NCI-H2107 treated with DMSO at 0.1 percent for 48 hours (cell line): ENCODE data around the gene CCDC6.
A peak's percentile ranks its signal among the peaks of the same experiment; 100 is the strongest.
"Not testable (repeated sequence)": the region's sequence is repeated elsewhere in the genome, so short reads cannot be mapped to it uniquely, and the experiment has no call there.

Source experiments
- DNase-seq: peaks from one replicate; lab custom pipeline; 2025; ENCODE audit not compliant: unreplicated experiment; lab: John Stamatoyannopoulos, UW

The CCDC6 gene

DNA sequence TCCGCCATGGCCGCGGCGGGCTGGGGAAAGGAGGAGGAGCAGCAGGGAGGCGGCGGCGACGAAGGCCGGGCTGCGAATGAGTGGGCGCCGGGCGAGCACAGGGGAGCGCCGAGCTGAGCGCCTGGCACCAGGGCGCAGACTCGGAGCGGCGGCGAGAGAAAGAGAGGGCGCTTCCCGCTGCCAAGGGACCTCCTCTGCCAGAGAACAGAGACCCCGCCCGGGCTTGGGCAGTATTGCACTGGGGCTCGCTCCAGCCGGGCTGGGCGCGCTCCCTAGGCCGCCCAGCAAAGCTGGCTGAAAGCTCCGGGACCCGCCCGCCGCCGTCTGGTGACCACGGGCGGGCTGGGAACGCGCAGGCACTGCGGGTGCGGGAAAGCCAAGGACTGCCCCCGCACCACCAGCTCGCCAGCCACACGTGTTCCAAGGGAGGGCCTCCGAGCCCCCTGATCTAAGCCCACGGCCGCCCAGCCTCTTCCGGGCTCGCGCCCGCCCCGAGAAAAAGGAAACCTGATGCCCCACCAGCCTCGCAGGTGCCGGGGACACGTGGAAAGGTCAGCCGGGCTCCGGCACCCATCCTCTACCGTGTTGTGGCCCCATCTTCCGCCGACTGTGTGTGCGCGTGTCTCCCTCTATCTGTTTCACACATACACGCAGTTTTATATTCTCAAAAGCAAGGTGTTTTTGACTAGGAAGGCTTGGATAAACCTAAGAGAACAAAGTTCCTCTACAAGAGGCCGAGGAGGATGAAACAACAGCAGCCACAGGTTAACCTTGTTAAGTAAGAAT is at the start of gene CCDC6:
TSS of gene CCDC6 (minus strand) at position 140 of the 786 bp plus-strand sequence. CDS start at position 8, 132 bp downstream.
- peak; percentile 69 for DNase-seq

DNA sequence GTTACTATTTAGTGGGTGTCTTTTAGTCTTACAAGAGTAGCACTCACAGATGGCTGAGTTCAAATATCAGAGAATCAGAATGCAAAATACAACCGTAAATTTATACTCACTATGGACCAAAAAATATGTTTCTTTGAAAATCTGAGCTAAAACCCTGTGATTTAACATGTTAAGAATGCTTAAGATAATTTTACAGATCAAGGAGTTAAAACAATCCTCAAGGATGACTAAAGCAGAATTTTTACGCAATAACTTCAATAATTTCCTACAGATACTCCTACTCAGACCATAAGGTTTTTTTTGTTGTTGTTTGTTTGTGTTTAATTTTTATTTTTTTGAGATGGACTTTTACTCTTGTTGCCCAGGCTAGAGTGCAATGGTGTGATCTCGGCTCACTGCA is 47.9 kb upstream of the CCDC6 start:
- DNase-seq: no peak

DNA sequence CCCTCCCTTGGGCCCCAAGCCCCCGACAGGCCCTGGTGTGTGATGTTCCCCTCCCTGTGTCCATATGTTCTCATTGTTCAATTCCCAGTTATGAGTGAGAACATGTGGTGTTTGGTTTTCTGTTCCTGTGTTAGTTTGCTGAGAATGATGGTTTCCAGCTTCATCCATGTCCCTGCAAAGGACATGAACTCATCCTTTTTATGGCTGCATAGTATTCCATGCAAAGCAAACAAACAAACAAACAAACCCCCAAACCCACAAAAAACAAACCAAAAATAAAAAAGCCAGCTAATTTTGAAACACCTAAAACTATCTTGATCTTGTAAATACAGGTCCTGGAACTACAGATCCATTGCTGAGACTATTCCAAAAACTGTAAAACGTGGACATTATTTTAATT is 47.4 kb upstream of the CCDC6 start:
- not testable (repeated sequence) for DNase-seq

DNA sequence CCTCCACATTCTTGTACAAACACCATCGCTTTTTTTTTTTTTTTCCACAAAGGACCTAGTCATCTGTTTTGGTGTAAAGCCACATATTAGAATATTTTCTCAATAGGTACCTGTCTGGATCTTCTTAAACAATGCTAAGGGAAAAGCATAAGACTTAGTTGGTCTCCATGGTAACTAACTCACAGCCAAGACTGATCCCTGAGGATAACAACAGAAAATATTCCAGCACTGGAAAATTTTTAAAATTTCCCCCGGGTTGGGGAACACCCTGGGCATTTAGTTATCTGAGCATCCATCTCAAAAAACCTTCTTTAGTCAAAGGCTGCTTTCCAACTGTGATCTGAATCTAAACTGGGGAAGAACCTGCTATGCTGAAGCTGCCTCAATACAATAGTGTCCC is 43.7 kb upstream of the CCDC6 start:
- no peak for DNase-seq

DNA sequence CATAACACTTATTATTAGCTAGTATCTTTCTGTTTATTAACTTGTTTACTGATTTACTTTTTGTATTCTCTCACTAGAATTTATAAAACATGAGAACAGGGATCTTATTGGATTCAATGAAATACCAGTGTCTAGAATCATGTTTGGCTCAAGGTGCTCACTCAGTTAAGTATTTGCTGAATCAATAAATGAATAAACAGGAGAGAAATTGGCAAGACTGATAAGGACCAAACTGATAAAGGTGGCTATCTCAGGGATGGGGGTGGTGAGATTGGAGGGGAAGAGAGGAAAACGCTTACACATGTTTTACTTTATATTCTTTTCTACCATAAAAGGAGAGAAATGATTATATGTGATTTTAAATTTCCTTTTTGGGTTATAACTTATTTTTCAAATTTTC is 43.3 kb upstream of the CCDC6 start:
- DNase-seq: no peak

DNA sequence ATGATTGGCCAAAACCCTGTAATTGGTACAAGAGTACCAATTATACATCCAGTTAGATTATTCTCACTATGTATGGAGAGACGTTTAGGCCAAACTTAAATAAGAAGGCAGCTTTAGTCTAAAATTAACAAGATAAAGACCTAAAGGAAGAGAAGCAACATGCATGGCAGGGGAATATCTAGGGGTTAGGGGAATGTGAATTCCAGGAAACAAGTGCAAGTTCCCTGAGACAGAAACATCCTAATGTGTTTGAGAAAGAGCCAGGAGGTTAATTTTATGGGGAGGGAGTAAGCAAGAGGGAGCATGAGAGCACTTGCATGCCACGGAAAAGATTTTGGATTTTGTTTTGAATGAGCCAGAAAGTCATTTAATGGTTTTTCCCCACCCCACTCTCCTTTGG is 39.6 kb upstream of the CCDC6 start:
- no peak for DNase-seq

DNA sequence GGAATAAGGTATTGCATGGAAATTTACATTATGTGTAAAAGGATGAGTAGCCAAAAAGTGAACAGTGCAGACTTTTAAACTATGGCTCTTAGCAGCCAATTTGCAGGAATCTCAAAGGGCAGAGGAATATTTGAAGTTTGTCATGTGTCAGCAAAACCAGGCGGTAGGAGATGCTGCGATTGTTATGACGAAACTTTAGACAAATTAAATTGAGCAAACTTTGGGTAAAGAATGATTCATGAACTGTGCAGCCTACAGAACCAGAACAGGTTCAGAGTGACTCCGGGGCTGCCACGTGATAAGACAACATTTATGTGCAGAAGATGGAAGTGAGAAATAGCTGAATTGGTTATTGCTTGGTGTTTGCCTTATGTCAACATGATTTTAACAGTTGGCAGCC is 39.2 kb upstream of the CCDC6 start:
- no peak for DNase-seq

DNA sequence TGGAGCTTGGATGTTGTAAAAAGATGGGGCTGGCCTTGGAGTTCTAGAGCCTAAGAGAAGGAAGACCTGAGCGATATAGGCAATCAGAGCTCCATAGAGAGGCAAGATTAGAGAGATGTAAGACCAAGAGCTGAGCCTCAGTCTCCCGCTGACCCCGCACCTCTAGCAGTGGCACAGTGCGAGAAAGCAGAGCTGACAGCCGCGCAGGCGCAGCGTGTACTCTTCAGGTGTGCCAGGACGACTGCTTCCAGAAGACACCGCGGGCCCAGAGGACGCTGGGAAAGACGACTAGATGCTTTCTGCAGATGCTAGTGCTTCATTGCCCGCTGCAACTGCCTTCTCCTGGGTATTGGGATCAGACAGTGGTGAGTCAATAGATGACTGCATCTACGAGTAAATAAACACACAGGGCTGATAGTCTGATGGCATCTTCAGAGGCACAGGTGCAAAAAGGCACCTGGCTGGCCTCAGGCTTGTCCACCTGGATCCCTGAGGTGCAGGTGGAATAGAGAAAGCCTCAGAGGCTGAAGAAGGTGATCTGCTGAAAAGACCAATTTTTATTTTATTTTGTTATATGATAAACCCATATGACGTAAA is 38.1 kb upstream of the CCDC6 start:
- DNase-seq: no peak

DNA sequence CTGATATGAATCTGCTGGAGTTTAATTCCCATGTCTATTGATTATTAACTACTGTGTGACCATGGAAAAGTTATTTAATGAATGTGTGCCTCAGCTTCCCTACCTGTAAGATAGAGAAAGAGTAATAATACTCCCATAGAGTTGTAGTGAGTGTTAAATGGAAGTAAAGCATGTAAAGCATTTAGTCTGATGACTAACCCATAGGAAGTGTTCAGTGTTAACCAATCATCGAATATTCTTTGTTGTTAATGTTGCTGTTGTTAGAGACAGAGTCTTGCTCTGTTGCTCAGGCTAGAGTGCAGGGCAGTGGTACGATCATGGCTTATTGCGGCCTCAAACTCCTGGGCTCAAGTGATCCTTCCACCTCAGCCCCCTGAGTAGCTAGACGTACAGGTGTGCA is 36.2 kb upstream of the CCDC6 start:
- DNase-seq: no peak

DNA sequence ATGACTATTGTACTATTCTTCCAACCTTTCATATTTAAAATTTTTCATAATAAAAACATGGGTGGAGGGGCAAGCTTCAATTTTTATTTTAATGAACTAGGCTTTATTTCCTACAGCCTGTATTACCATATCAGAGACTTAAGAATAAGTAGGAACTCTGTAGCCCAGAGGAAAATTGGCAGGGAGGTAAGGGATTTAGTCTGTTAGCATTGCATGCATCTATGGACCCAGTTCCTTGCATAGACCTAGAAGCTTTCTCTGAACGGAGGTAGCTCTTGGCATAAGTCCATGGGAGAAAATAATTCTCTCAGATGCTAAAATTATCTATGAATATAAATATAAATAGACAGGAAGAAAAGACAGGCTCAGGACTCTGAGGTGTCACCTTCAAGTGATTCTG is 31.4 kb upstream of the CCDC6 start:
- DNase-seq: no peak

DNA sequence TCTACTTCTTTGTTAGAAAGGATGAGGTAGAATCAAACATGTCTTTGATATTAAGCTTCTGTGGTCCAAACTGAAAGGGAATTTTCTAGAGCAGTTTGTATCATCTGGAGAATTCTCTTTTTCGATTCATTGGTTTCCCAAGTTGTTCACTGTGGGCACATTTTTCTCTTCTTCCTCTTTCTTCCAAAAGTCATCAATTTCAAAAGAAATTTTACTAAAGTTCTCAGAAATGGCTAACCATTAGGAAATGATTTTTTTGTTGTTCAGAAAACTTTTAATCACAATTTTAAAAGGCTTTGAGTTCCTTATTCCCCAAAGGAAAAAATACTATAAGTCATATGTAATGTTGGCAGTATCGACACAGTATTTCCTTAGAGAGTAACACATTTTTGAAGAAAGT is 28.3 kb upstream of the CCDC6 start:
- no peak for DNase-seq

DNA sequence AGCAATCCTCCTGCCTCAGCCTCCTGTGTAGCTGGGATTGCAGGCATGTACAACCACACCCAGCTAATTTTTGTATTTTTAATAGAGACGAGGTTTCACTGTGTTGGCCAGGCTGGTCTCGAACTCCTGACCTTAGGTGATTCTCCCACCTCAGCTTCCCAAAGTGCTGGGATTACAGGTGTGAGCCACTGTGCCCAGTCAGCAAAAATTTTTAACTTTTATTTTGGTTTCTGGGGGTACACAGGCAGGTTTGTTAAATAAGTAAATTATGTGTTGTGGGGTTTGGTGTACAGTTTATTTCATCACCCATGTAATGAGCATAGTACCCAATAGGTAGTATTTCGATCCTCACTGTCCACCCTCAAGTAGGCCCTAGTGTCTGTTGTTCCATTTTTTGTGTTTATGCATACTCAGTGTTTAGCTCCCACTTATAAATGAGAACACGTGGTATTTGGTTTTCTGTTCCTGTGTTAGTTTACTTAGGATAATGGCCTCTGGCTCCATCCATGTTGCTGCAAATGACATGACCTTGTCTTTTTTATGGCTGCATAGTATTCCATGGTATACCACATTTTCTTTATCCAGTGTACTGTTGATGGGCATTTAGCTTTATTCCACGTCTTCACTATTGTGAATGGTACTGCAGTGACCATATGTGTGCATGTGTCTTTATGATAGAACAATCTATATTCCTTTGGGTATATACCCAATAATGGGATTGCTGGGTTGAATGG is 24.6 kb upstream of the CCDC6 start:
- DNase-seq: not testable (repeated sequence)

DNA sequence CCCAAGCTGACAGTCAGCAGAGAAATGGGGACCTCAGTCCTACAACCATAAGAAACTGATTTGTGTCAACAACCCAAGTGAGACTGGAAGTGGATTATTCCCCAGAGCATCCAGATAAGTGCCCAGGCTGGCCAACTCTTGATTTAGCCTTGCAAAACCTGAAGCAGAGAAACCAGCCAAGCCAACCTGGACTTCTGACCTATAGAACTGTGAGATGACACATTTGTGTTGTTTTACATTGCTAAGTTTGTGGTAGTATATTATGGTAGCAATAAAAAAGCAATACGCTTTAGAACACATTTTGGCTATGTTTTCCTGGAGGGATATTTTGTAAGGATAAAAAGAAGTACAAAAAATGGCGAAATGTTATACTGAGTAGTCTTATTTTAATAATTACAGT is 19.7 kb upstream of the CCDC6 start:
- no peak for DNase-seq

DNA sequence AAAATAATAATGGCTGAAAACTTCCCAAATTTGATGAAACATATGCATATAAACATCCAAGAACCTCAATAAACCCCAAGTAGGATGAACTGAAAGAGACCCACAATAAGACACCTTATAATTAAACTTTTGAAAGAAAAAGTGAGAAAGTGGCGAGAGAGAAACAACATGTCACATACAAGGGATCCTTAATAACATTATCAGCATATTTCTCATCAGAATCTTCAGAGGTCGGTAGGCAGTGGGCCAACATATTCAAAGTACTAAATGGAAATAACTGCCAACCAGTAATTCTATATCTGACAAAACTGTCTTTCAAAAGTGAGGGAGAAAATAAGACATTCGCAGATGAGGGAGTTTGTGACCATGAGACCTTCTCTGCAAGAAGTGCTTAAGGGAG is 16.6 kb upstream of the CCDC6 start:
- no peak for DNase-seq

DNA sequence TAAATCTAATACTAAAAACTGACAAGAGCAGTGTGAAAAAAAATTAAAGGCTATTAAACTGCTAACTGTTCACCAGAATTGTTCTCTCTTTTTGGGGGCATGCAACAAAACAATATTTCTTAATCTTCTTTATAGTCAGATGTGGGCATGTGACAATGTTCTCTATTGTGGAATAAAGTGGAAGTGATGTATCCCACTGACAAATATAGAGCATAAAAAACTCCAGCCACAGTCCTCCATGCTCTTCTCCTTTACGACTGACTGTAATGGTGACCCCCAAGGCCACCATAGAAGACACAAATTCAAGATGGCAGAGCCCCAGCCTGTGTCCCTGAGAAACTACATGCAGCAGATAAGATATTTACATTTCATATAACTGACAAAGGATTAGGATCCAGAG is 11.6 kb upstream of the CCDC6 start:
- DNase-seq: no peak

DNA sequence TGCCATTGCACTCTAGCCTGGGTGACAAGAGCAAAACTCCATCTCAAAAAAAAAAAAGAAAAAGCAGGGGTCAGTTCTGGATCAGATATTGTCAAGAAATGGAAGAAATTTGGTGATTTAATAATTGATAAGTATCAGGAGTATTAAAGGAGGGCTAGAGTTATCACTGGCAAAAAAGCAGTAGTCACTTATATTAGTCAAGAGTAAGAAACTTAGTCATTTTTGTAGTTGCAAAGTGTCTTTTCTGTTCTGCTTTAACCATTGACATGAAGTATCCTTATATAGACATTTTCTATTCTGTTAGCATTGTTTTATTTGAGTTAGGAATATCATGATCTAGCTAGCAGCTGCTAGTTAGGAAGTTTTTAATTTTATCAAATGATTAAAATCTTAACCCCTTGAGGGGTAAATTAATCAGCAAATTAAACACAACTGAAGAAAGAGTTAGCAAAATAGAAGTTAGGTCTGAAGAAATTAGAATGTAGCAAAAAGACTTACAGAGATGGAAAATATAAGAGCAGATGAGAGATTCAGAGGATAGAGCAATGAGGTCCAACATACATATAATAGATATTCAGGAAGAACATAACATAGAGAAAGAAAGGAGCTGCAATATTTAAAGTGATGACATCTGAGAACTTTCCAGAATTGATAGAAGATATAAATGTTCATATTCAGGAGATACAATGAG is 7.3 kb upstream of the CCDC6 start:
- DNase-seq: no peak

DNA sequence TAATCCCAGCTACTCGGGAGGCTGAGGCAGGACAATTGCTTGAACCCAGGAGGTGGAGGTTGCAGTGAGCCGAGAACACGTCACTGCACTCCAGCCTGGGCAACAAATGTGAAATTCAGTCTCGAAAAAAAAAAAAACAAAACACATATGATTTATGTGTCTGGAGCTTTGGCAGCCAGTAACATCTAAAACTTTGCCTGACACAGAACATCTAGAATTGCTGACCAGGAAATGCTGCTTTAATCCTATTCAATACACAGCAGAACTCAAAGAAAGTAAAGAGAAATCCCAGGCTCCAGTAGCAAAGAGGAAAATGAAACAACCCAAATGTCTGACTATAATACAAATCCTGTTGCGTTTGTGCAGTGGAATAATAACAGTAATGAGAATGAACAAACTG is 4.5 kb upstream of the CCDC6 start:
- DNase-seq: no peak

DNA sequence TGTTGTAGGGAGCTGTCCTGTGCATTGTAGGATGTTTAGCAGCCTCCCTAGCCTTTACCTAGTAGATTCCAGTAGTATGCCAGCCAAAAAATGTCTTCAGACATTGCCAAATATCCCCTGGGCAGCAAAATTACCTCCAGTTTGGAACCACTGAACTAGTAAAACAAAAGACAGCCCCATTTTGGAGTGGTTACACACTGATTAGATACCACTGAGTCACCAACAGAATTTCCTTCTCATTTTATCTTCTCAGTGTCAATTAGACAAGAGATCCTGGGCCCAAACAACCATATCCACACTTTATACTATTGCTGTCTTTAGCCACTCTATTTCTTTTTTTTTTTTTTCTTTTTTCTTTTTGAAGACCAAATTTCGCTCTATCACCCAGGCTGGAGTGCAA is 3.5 kb upstream of the CCDC6 start:
- DNase-seq: no peak

DNA sequence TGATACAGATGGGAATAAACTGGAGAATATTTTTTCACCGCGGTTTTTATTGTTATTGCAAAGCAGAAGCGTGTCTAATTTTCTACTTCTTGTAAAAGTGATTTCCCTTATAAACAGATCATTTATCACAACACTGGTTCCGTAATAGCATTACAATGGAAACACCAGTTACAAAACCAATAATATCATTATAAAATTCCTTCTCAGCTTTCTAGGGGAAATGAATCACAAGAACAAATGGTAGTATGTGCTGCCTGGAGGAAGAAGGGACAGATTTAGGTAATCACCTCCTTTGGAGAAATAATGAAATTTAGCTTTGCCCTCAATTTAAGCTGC is 2.4 kb upstream of the CCDC6 start:
- no peak for DNase-seq

DNA sequence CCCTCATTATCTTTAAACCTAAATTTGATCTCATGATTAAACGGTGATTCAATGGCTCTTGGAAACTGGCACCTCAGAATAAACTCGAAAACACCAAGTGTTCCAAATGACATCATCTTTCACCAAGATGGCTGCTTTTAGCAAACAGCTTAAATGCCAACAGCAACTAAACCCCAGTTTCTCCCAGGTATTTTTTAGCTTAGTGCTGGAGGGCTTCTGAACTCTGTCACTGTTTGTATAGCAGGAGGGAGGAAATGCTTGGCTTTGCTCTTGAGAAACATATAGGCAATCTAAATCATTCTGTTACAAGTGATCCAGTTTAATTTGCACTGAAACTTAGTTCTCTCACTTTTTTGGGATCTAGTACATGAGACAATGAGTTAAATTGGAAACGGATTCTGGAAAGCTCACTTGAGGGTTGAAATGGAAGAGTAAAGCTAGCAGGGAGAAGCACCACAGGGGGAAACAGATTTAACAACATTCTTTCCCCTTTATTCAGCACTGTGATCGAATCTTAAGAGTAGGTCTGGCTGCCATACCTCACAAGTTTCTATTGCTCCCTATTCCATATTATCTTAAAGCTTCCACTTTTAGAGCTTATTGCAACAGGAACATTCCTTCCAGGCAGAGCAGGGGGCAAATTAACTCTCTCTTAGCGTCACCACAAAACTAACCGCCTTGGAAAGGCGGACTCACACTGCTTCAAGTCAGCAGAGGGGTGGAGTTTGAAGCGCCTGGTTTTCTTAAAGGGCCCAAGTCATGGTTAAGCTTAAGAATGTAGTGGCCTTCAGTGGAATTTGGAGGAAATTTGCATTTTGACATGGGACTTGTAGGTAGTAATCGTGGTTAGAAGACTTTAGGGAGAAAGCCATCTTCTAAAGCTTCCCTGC is 1.8 kb upstream of the CCDC6 start:
- DNase-seq: peak; percentile 39

DNA sequence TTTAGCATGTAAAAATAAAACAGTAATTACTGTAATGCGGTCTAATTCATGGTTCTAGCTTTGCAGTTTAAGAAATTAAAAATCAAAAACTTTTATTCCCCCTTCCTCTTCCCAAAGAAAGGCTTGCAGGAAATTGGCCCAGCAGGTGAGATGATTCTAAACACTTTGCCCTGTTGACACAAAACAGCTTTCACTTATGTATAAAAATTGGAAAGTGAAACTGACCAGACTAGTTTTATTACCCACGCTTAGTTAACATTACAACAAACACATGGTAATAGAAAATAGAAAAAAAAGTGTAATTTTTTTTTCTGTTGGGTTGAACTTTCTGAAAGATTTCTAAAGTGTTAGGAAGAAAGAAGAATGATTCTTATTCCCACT is 1.2 kb upstream of the CCDC6 start:
- DNase-seq: no peak
